Ectodermal cell (in vitro differentiated cells): ENCODE data around the gene AJAP1.

ENCODE experiments used
- H3K27ac ChIP-seq: 2 replicates; pipeline ENCODE4 v1.7.0; 2013; ENCODE audit warnings: mild to moderate bottlenecking, low read depth, low read length; ENCODE audit not compliant: insufficient read depth, poor library complexity, severe bottlenecking
- H3K27me3 ChIP-seq: 2 replicates; pipeline ENCODE4 v1.7.0; 2013; ENCODE audit warnings: mild to moderate bottlenecking, low read length; ENCODE audit not compliant: insufficient read depth, control insufficient read depth, poor library complexity, severe bottlenecking
- H3K36me3 ChIP-seq: one replicate; pipeline ENCODE4 v1.7.0; 2013; ENCODE audit warnings: low read length; ENCODE audit not compliant: control insufficient read depth, insufficient read depth
- H3K4me1 ChIP-seq: one replicate; pipeline ENCODE4 v1.7.0; 2013; ENCODE audit warnings: low read length; ENCODE audit not compliant: control insufficient read depth, insufficient read depth
- H3K4me3 ChIP-seq: 2 replicates; pipeline ENCODE4 v1.7.0; 2013; ENCODE audit warnings: low read depth, low read length, control low read depth; ENCODE audit not compliant: insufficient read depth
- H3K9me3 ChIP-seq: 2 replicates; pipeline ENCODE4 v1.7.0; 2013; ENCODE audit warnings: mild to moderate bottlenecking, low read length, moderate library complexity; ENCODE audit not compliant: control insufficient read depth
- WGBS, 2 experiments: methylation state at CpG; one replicate each; pipeline ENCODE4 v1.1.7; 2013; ENCODE audit warnings: missing lambda C conversion rate in 2 of 2; 5-methylcytosine and 5-hydroxymethylcytosine counted together

The AJAP1 gene

DNA sequence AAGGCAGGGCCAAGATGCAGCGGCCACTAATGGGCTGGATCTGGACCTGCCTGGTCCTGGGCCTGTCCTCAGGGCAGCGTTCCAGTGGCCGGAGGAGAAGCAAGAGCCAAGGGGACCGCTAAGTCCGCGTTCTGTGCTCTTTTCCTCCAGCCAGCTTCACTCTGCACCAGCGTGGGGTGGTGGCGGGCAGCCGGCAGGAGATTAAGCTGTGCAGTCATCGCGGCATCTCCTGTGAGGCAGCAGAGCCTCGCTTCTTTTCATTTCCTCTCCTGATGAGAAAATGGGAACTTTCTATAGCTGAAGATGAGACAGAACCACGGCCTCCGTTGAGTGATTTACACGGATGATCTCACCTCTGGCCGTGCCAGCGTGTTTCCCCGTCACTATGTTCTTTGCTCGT is 43.4 kb downstream of the AJAP1 start:
- H3K4me1 ChIP-seq, result peaks cover 8% of the 10 kb centered on the region
- H3K36me3 ChIP-seq, result no peaks in the 10 kb centered on the region
- H3K4me3 ChIP-seq, result no peak overlapping the region
- WGBS, 2 experiments, result 94 to 96% methylated on average over 19 of the region's 19 CpGs
- H3K9me3 ChIP-seq, result no peaks in the 10 kb centered on the region
- no peaks in the 10 kb centered on the region for H3K27me3 ChIP-seq
- no peak overlapping the region for H3K27ac ChIP-seq

DNA sequence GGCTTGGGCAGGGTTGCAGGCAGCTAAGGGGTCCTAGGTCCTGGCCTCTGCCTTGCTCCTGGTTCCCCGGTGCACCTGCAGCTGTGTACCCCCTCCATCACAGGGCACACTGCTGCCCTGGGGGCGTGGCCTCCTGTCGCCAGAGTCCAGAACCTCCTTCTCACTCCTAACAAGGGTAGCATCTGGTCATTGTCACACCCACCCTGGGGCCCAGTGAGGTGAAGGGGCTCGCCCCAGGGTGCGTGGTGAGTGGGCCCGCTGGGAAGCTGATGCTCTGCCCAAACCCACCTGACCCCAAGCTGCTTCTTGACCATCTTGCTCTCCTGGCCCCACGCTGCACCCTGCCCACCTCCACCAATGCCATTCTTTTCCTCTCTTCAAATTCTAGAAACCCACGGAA is 44.5 kb downstream of the AJAP1 start:
- Histone ChIP-seq H3K27me3 (no peaks in the 10 kb centered on the region), H3K4me1 (peaks cover 8% of the 10 kb centered on the region), H3K36me3 (no peaks in the 10 kb centered on the region), H3K9me3 (no peaks in the 10 kb centered on the region), H3K27ac (no peak overlapping the region), H3K4me3 (no peak overlapping the region)
- WGBS, 2 experiments, result 93 to 96% methylated on average over 8 of the region's 8 CpGs

DNA sequence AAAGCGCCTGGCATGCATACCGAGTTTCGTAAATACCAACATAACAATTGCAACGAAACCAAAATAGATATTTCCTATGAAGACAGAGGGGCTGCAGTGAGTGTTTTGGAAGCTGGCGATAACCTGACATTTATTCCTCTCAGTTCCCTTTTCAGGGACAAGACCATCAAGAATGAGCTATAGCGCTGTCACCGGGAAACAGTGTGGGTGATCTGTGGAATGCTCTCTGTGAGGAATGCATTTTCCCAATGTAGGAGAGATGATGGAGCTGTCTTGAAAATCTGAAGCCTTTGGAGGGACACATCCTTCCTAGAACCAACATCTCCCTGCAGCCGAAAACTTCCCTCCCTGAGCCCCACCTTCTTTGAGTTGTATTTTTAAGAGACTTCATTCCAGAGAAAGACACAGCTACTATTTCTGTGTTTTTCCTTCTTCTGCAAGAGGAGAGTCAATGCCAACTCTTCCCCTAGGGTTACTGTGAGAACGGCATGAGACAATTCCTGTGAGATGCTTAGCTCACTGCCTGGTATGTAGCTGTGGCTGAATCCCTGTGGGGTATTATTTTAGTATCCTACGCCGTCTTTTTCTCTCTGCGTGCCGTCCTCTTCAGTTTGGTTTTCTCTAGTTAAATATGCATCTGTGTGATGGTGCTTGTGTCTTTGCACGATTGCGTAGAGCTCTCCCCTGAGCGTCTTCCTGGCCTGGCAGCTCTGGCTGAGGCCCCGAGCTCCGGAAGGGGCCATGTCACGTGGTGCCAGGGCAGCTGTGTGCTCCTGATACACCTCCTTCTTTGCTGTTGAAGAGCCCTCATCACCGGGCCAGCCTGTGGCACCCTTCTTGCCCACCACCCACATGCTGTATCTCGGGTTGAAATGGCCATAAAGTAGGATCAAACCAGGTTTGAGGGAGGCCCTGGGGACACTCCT is 45.2 kb downstream of the AJAP1 start:
- Histone ChIP-seq H3K9me3 (no peaks in the 10 kb centered on the region), H3K36me3 (no peaks in the 10 kb centered on the region), H3K4me3 (no peak overlapping the region), H3K27ac (no peak overlapping the region), H3K4me1 (peaks cover 8% of the 10 kb centered on the region), H3K27me3 (no peaks in the 10 kb centered on the region)
- 89 to 92% methylated on average over 21 of the region's 21 CpGs for WGBS, 2 experiments

GRCh38 chr1:4700801-4701200 is 46.4 kb downstream of the AJAP1 start:
- Histone ChIP-seq H3K36me3 (no peaks in the 10 kb centered on the region), H3K9me3 (no peaks in the 10 kb centered on the region), H3K27ac (no peak overlapping the region), H3K4me3 (no peak overlapping the region), H3K27me3 (no peaks in the 10 kb centered on the region), H3K4me1 (peaks cover 8% of the 10 kb centered on the region)
- 78% methylated on average over 13 of the region's 13 CpGs for WGBS, 2 experiments

DNA sequence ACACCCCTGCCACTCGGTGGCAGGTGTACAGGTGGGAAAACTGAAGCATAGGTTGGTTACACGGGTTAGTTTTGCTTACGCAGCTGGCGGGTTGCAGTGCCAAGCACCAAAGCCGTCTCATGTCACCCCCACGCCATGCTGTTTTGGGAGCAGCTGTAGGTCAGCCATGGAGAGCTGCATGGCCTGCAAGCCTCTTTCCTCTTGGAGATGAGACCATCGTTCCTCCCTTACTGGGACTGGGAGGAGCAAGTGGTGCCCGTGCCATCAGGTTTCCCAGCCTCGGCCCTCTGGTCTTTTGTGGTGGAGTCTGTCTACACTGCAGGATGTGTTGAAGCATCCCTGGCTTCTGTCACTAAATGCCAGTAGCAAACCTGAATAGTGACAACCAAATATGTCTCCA is 46.9 kb downstream of the AJAP1 start:
- H3K27ac ChIP-seq, result no peak overlapping the region
- 92 to 96% methylated on average over 9 of the region's 9 CpGs for WGBS, 2 experiments
- H3K4me3 ChIP-seq, result no peak overlapping the region

GRCh38 chr1:4702464-4702863 is 48.1 kb downstream of the AJAP1 start:
- Histone ChIP-seq H3K27ac (no peak overlapping the region), H3K4me1 (peaks cover 8% of the 10 kb centered on the region), H3K36me3 (no peaks in the 10 kb centered on the region), H3K27me3 (no peaks in the 10 kb centered on the region), H3K4me3 (no peak overlapping the region), H3K9me3 (no peaks in the 10 kb centered on the region)
- WGBS, 2 experiments, result 94% methylated on average over 12 of the region's 12 CpGs

More for the DNA sequence above, 46.9 kb downstream of the AJAP1 start:
- Histone ChIP-seq H3K27me3 (no peaks in the 10 kb centered on the region), H3K4me1 (peaks cover 8% of the 10 kb centered on the region), H3K9me3 (no peaks in the 10 kb centered on the region), H3K36me3 (no peaks in the 10 kb centered on the region)

DNA sequence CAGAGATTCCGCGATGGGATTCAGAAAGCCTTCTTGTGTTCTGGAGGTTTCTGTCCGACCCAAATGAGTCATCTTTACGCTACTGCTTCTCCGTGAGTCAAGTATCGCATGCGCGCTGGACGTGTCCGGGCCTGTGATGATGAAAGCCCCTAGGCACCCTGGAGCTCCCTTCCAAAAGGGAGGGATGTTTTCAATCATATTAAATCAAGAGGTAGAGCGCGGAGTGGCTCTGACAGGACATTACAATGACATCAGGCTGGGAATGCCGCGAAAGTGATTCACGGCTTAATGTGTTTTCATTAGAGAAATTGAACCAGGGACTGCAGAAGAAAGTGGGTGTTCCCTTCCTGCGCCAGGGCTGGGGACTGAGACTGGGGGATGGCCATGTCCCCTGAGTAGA is 48.5 kb downstream of the AJAP1 start:
- Histone ChIP-seq H3K36me3 (no peaks in the 10 kb centered on the region), H3K27me3 (no peaks in the 10 kb centered on the region), H3K4me3 (no peak overlapping the region), H3K4me1 (peaks cover 8% of the 10 kb centered on the region), H3K27ac (no peak overlapping the region), H3K9me3 (no peaks in the 10 kb centered on the region)
- WGBS, 2 experiments, result 95 to 96% methylated on average over 16 of the region's 16 CpGs

DNA sequence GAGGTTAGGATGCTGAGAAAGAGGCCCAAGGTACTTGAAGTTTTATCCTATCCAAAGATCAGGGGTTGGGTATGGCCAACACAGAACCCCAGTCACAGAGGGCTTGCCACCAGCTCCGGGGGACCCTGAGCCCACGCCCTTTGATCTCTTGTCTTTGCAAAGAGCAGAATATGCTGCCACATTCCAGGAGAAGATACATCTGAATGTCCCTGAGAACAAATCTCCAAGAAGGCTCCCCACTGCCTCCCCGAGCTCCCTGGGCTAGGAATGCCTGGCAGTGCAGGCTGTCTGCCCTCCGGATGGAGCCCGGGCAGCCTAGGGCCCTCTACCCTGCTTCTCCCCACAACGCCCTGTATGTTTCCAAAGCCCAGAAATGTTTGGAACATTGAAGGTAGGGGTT is 49.2 kb downstream of the AJAP1 start:
- H3K9me3 ChIP-seq, result no peaks in the 10 kb centered on the region
- no peak overlapping the region for H3K4me3 ChIP-seq
- no peaks in the 10 kb centered on the region for H3K36me3 ChIP-seq
- WGBS, 2 experiments, result 76 to 80% methylated on average over 6 of the region's 6 CpGs
- no peak overlapping the region for H3K27ac ChIP-seq
- H3K4me1 ChIP-seq, result peaks cover 8% of the 10 kb centered on the region
- no peaks in the 10 kb centered on the region for H3K27me3 ChIP-seq

DNA sequence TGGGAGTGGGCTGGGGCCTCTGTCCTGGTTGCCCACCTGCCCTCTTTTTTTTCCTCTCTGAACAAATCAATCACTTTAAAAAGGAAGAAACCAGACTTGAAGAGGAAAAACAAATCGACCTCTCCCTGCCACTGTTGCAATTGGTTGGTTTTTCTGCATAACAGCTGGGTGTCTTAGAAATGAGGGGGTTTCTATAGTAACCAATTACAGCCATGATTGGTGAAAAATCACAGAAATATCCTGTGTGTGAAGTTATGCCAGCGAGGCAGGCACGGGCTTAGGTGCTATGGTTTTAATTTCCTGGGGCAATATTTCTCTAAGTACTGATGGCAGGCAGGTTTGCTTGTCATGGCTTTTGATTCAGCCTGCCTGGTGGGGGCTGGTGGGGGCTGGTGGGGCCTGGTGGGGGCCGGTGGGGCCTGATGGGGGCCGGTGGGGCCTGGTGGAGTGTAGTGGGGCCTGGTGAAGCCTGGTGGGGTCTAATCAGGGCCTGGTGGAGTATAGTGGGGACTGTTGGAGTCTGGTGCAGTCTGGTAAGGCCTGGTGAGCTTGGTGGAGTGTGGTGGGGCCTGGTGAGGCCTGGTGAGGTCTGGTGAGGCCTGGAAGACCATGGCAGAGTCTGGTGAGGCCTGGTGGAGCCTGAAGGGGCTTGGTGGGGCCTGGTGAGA is 54.6 kb downstream of the AJAP1 start:
- no peak overlapping the region for H3K4me3 ChIP-seq
- peaks cover 15% of the 10 kb centered on the region for H3K4me1 ChIP-seq
- H3K27me3 ChIP-seq, result peaks cover 31% of the 10 kb centered on the region
- no peaks in the 10 kb centered on the region for H3K36me3 ChIP-seq
- H3K9me3 ChIP-seq, result no peaks in the 10 kb centered on the region
- 72 to 77% methylated on average over 5 of the region's 5 CpGs for WGBS, 2 experiments
- no peak overlapping the region for H3K27ac ChIP-seq

GRCh38 chr1:4709641-4710040 is 55.2 kb downstream of the AJAP1 start:
- H3K27ac ChIP-seq, result no peak overlapping the region
- H3K27me3 ChIP-seq, result peaks cover 31% of the 10 kb centered on the region
- H3K9me3 ChIP-seq, result no peaks in the 10 kb centered on the region
- H3K4me3 ChIP-seq, result no peak overlapping the region
- peaks cover 15% of the 10 kb centered on the region for H3K4me1 ChIP-seq
- H3K36me3 ChIP-seq, result no peaks in the 10 kb centered on the region
- WGBS, 2 experiments, result 71 to 77% methylated on average over 5 of the region's 5 CpGs
